Activated T-cell treated with anti-CD3 and anti-CD28 coated beads, Interleukin-2, amount 50 U/mL, for 24 hours (primary cell): Measurements from ENCODE around the gene OR5V1.

ENCODE experiments used
- DNase-seq: peaks from one replicate; pipeline ENCODE4 v3.0.0-alpha.2; 2020
- H3K27ac Mint-ChIP-seq: 2 replicates; pipeline ENCODE4 v1.8.0; 2020; ENCODE audit warnings: mild to moderate bottlenecking, mixed read lengths
- H3K27me3 Mint-ChIP-seq: 2 replicates; pipeline ENCODE4 v1.8.0; 2020; ENCODE audit warnings: mixed read lengths
- H3K36me3 Mint-ChIP-seq: 2 replicates; pipeline ENCODE4 v1.8.0; 2020; ENCODE audit warnings: low read depth, mixed read lengths
- H3K4me1 Mint-ChIP-seq: 2 replicates; pipeline ENCODE4 v1.8.0; 2020; ENCODE audit warnings: low read depth, mixed read lengths
- H3K4me3 Mint-ChIP-seq: 2 replicates; pipeline ENCODE4 v1.8.0; 2020; ENCODE audit warnings: mild to moderate bottlenecking, moderate library complexity, mixed read lengths
- H3K9me3 Mint-ChIP-seq: 2 replicates; pipeline ENCODE4 v1.8.0; 2020; ENCODE audit warnings: mixed read lengths

The OR5V1 gene

GRCh38 chr6:29319931-29320330, 48.7 kb downstream of the OR5V1 start:
- Mint-ChIP-seq H3K27me3 (peaks cover 34% of the 10 kb centered on the region), H3K9me3 (no peaks in the 10 kb centered on the region), H3K4me1 (no peaks in the 10 kb centered on the region), H3K36me3 (no peaks in the 10 kb centered on the region), H3K4me3 (no peak overlapping the region), H3K27ac (no peak overlapping the region)
- DNase-seq, result no peak
